Measurements from ENCODE around the gene DMTF1. TPM values are rescaled to one million over a fixed set of nuclear protein-coding genes. Genes with fewer than 3 reads are reported as not detected.

The DMTF1 gene
- total and polyA plus RNA-seq, 2 of the 8 experiments (the other 6 are each of a cell fraction or from before 2014, with no cell fraction given) = 86.0 to 115 TPM

DNA sequence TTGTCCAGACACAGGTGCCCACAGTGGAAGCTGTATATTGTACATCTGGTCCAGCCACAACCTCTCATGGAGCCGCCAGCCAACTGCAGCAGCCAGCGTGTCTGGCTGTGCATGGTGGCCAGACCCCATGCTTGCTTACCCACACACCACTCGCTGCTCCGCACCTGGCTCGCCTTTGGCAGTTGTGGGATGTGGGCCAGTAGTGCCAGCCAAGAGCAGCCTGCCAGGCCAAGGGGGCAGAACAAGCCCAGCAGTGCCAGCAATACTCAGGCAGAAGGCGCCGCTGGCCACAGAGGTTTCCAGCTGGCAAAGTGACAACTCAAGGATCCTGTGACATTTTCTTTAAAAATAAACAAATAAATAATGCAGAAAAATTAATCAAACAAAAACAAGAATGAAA, 79.0 kb downstream of the DMTF1 start (continued):
- no peak for TF ChIP-seq TCF12 (IDR thresholded peaks at IDR 0.05; ENCODE audit: low read depth, low read length)
- no peak for TF ChIP-seq CHD1 (IDR thresholded peaks at IDR 0.05; ENCODE audit: low read depth, low read length)
- no peak for TF ChIP-seq PHF8 (conservative IDR thresholded peaks at IDR 0.05; ENCODE audit: low read depth, low read length)
- TF ChIP-seq POLR2AphosphoS5 (IDR thresholded peaks at IDR 0.05; ENCODE audit: low read depth, low read length) = no peak
- no peak for TF ChIP-seq BACH1 (IDR thresholded peaks at IDR 0.05; ENCODE audit: low read length)
- no peak for TF ChIP-seq ASH2L (IDR thresholded peaks at IDR 0.05; ENCODE audit: low read length)
- TF ChIP-seq GABPA (IDR thresholded peaks at IDR 0.05; ENCODE audit: borderline replicate concordance, insufficient read depth, low read length) = no peak
- TF ChIP-seq GTF2F1 (IDR thresholded peaks at IDR 0.05; ENCODE audit: borderline replicate concordance, low read depth, low read length) = no peak
